ENCODE measurements around the gene PARD6G.

Gene PARD6G

GRCh38 chr18:80132180-80132812 lies 115.0 kb downstream of the PARD6G start:
- no peak overlapping the region for H3K4me3 ChIP-seq (ENCODE audit: low read depth, low read length)
- H2BK12ac ChIP-seq (ENCODE audit: low read length) = no peak overlapping the region
- H2AK5ac ChIP-seq (ENCODE audit: low read length) = no peak overlapping the region
- peak overlapping the region; percentile 42 for H3K4ac ChIP-seq (ENCODE audit: low read depth, low read length)
- H3K9me3 ChIP-seq (ENCODE audit: insufficient read depth, low read depth, low read length) = peaks cover 4% of the 10 kb centered on the region
- no peaks in the 10 kb centered on the region for H3K79me1 ChIP-seq (ENCODE audit: low read length)
- peaks cover 17 to 24% of the 10 kb centered on the region in 2 experiments for H3K36me3 ChIP-seq (ENCODE audit: control insufficient read depth in 1 of 2, insufficient read depth in 2 of 2, low read length in 2 of 2)
- WGBS (ENCODE audit: extremely low coverage, insufficient coverage, insufficient read length) = no CpG with 5 or more reads among the region's 3 CpGs
- DNase-seq = no peak
- no peak overlapping the region for H4K8ac ChIP-seq (ENCODE audit: low read depth, low read length)
- no peak overlapping the region for H3K9ac ChIP-seq (ENCODE audit: low read length)
- peak overlapping the region; percentile 22 for H4K91ac ChIP-seq (ENCODE audit: low read depth, low read length)
- no peak overlapping the region for H3K27ac ChIP-seq (ENCODE audit: low read depth, low read length)
- no peak overlapping the region for H4K12ac ChIP-seq (ENCODE audit: low read depth, low read length)
- H3K27me3 ChIP-seq (ENCODE audit: insufficient read depth, low read length) = no peaks in the 10 kb centered on the region
- no peak overlapping the region for H3K14ac ChIP-seq (ENCODE audit: low read length)
- no peak overlapping the region for H2AFZ ChIP-seq (ENCODE audit: insufficient read depth, low read length, poor library complexity)
- no peak overlapping the region for H3K18ac ChIP-seq (ENCODE audit: low read length)
- H3K4me1 ChIP-seq (ENCODE audit: control insufficient read depth in 1 of 2, insufficient read depth in 2 of 2, low read length in 2 of 2) = peaks cover 5 to 6% of the 10 kb centered on the region in 2 experiments
- H3K23ac ChIP-seq (ENCODE audit: low read length) = no peak overlapping the region
- no peak overlapping the region for H2BK120ac ChIP-seq (ENCODE audit: insufficient read depth, low read length, poor library complexity)
- peaks cover 1% of the 10 kb centered on the region for H3K79me2 ChIP-seq (ENCODE audit: control insufficient read depth, insufficient read depth, low read length, poor library complexity)
- H3K4me2 ChIP-seq (ENCODE audit: low read length) = no peak overlapping the region
- H2BK5ac ChIP-seq (ENCODE audit: low read depth, low read length, poor library complexity) = no peak overlapping the region

DNA sequence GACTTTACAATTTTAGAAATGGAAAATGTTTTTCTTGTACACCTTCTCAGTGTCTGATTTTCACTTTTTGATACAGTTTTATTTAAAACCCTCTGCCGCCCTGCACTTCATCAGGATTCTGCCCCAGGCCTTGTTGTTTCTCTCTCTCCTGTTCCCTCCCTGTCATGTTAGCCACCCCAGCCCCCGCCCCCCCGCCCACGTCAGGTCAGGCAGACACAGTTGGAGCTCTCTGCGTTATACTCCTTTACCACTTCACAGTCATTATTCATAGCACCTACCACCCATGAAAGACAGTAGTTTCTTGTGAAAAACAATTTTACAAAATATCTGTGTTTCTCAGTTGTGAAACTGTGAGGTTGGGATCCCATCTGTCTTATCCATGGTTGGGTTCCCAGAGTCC lies 116.8 kb downstream of the PARD6G start:
- Histone ChIP-seq H4K91ac (ENCODE audit: low read depth, low read length) (no peak overlapping the region), H3K4me1 (ENCODE audit: control insufficient read depth in 1 of 2, insufficient read depth in 2 of 2, low read length in 2 of 2) (peaks cover 0 to 4% of the 10 kb centered on the region in 2 experiments), H3K27me3 (ENCODE audit: insufficient read depth, low read length) (no peaks in the 10 kb centered on the region), H2BK5ac (ENCODE audit: low read depth, low read length, poor library complexity) (no peak overlapping the region), H4K12ac (ENCODE audit: low read depth, low read length) (no peak overlapping the region), H3K18ac (ENCODE audit: low read length) (no peak overlapping the region), H3K27ac (ENCODE audit: low read depth, low read length) (no peak overlapping the region), H3K79me2 (ENCODE audit: control insufficient read depth, insufficient read depth, low read length, poor library complexity) (peaks cover 1% of the 10 kb centered on the region), H3K4me3 (ENCODE audit: low read depth, low read length) (no peak overlapping the region), H2AFZ (ENCODE audit: insufficient read depth, low read length, poor library complexity) (no peak overlapping the region), H3K36me3 (ENCODE audit: control insufficient read depth in 1 of 2, insufficient read depth in 2 of 2, low read length in 2 of 2) (peaks cover 5 to 7% of the 10 kb centered on the region in 2 experiments), H3K79me1 (ENCODE audit: low read length) (no peaks in the 10 kb centered on the region), H2BK120ac (ENCODE audit: insufficient read depth, low read length, poor library complexity) (no peak overlapping the region), H3K9me3 (ENCODE audit: insufficient read depth, low read depth, low read length) (no peaks in the 10 kb centered on the region), H3K4me2 (ENCODE audit: low read length) (no peak overlapping the region), H3K14ac (ENCODE audit: low read length) (no peak overlapping the region), H2BK12ac (ENCODE audit: low read length) (no peak overlapping the region), H2AK5ac (ENCODE audit: low read length) (no peak overlapping the region), H3K23ac (ENCODE audit: low read length) (no peak overlapping the region), H3K4ac (ENCODE audit: low read depth, low read length) (peak overlapping the region; percentile 39), H4K8ac (ENCODE audit: low read depth, low read length) (no peak overlapping the region), H3K9ac (ENCODE audit: low read length) (no peak overlapping the region)
- DNase-seq = no peak
- no CpG with 5 or more reads among the region's 5 CpGs for WGBS (ENCODE audit: extremely low coverage, insufficient coverage, insufficient read length)

DNA sequence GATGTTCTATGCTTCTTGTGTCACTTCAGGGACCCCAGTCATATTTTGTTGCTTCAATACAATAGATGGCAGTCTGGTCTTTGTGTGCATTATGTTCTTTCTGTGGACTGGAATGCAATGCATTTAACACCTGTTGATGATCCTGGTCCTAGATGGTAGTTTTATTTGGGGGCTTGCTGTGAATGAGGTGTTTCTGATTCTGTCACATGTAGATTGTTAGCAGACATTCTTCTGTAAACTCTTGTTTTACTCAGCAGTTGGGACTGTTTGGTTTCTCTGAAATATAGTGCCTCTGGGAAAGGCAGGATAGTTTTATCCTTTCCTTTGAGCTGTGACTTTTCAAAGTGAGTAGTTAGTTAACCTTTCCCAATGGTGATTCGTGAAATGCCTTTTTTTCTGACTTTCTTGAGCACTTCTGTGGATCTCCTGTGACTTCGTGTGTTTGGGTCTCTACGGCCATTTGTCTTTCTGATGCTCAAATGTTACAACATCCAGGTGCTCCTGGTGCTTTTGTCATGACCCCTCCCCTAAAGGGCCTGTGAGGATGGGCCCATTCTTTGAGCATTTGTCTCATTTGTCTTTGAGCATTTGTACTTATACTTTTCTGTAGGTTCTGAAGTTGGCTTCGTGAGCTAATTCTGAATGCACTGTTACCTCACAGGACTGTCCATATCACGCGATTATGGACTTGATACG lies 117.5 kb downstream of the PARD6G start:
- Histone ChIP-seq H2AFZ (ENCODE audit: insufficient read depth, low read length, poor library complexity) (no peak overlapping the region), H3K4ac (ENCODE audit: low read depth, low read length) (no peak overlapping the region), H3K4me1 (ENCODE audit: control insufficient read depth in 1 of 2, insufficient read depth in 2 of 2, low read length in 2 of 2) (peaks cover 0 to 4% of the 10 kb centered on the region in 2 experiments), H3K9me3 (ENCODE audit: insufficient read depth, low read depth, low read length) (no peaks in the 10 kb centered on the region), H3K4me2 (ENCODE audit: low read length) (no peak overlapping the region), H3K79me1 (ENCODE audit: low read length) (no peaks in the 10 kb centered on the region), H2BK12ac (ENCODE audit: low read length) (no peak overlapping the region), H2BK120ac (ENCODE audit: insufficient read depth, low read length, poor library complexity) (no peak overlapping the region), H4K8ac (ENCODE audit: low read depth, low read length) (no peak overlapping the region), H2BK5ac (ENCODE audit: low read depth, low read length, poor library complexity) (no peak overlapping the region), H3K9ac (ENCODE audit: low read length) (no peak overlapping the region), H2AK5ac (ENCODE audit: low read length) (no peak overlapping the region), H3K23ac (ENCODE audit: low read length) (no peak overlapping the region), H3K18ac (ENCODE audit: low read length) (no peak overlapping the region), H3K27ac (ENCODE audit: low read depth, low read length) (no peak overlapping the region), H3K79me2 (ENCODE audit: control insufficient read depth, insufficient read depth, low read length, poor library complexity) (peaks cover 1% of the 10 kb centered on the region), H3K36me3 (ENCODE audit: control insufficient read depth in 1 of 2, insufficient read depth in 2 of 2, low read length in 2 of 2) (peaks cover 5% of the 10 kb centered on the region in 2 experiments), H4K91ac (ENCODE audit: low read depth, low read length) (no peak overlapping the region), H3K27me3 (ENCODE audit: insufficient read depth, low read length) (no peaks in the 10 kb centered on the region), H4K12ac (ENCODE audit: low read depth, low read length) (no peak overlapping the region), H3K14ac (ENCODE audit: low read length) (no peak overlapping the region), H3K4me3 (ENCODE audit: low read depth, low read length) (no peak overlapping the region)
- DNase-seq = no peak
- no CpG with 5 or more reads among the region's 7 CpGs for WGBS (ENCODE audit: extremely low coverage, insufficient coverage, insufficient read length)

- H4K8ac ChIP-seq (ENCODE audit: low read depth, low read length) = no peak overlapping the region
- H3K79me2 ChIP-seq (ENCODE audit: control insufficient read depth, insufficient read depth, low read length, poor library complexity) = peaks cover 4% of the 10 kb centered on the region
- no peak overlapping the region for H3K4me3 ChIP-seq (ENCODE audit: low read depth, low read length)
- H2BK120ac ChIP-seq (ENCODE audit: insufficient read depth, low read length, poor library complexity) = no peak overlapping the region
- H3K79me1 ChIP-seq (ENCODE audit: low read length) = no peaks in the 10 kb centered on the region
- H3K4me1 ChIP-seq (ENCODE audit: control insufficient read depth in 1 of 2, insufficient read depth in 2 of 2, low read length in 2 of 2) = peaks cover 0 to 4% of the 10 kb centered on the region in 2 experiments
- H2BK12ac ChIP-seq (ENCODE audit: low read length) = no peak overlapping the region
- no peak overlapping the region for H3K27ac ChIP-seq (ENCODE audit: low read depth, low read length)
- H3K4me2 ChIP-seq (ENCODE audit: low read length) = no peak overlapping the region
- no peak overlapping the region for H3K18ac ChIP-seq (ENCODE audit: low read length)
- no peak for DNase-seq
- peak overlapping the region; percentile 40 for H3K4ac ChIP-seq (ENCODE audit: low read depth, low read length)
- no peaks in the 10 kb centered on the region for H3K9me3 ChIP-seq (ENCODE audit: insufficient read depth, low read depth, low read length)
- no CpG with 5 or more reads among the region's 1 CpG for WGBS (ENCODE audit: extremely low coverage, insufficient coverage, insufficient read length)
- H2AFZ ChIP-seq (ENCODE audit: insufficient read depth, low read length, poor library complexity) = no peak overlapping the region
- no peak overlapping the region for H3K23ac ChIP-seq (ENCODE audit: low read length)
- no peak overlapping the region for H4K91ac ChIP-seq (ENCODE audit: low read depth, low read length)
- no peak overlapping the region for H3K9ac ChIP-seq (ENCODE audit: low read length)
- no peak overlapping the region for H2BK5ac ChIP-seq (ENCODE audit: low read depth, low read length, poor library complexity)
- H3K36me3 ChIP-seq (ENCODE audit: control insufficient read depth in 1 of 2, insufficient read depth in 2 of 2, low read length in 2 of 2) = peaks cover 0 to 1% of the 10 kb centered on the region in 2 experiments
- H4K12ac ChIP-seq (ENCODE audit: low read depth, low read length) = no peak overlapping the region
- no peak overlapping the region for H2AK5ac ChIP-seq (ENCODE audit: low read length)
- no peaks in the 10 kb centered on the region for H3K27me3 ChIP-seq (ENCODE audit: insufficient read depth, low read length)
- H3K14ac ChIP-seq (ENCODE audit: low read length) = no peak overlapping the region
Measured at GRCh38 chr18:80127635-80128034, 119.7 kb downstream of the PARD6G start.

Measured in trophoblast cell (in vitro differentiated cells and primary cell).